ENCODE results near the gene ALDH16A1. TPM values are rescaled to one million over a fixed set of nuclear protein-coding genes. Genes with fewer than 3 reads are reported as not detected.

The ALDH16A1 gene
- total RNA-seq (2022; extraction: Qiagen RNA extraction; ENCODE audit: low read depth), result 12.1 to 27.7 TPM (median 25.8 TPM) in 5 replicates

DNA sequence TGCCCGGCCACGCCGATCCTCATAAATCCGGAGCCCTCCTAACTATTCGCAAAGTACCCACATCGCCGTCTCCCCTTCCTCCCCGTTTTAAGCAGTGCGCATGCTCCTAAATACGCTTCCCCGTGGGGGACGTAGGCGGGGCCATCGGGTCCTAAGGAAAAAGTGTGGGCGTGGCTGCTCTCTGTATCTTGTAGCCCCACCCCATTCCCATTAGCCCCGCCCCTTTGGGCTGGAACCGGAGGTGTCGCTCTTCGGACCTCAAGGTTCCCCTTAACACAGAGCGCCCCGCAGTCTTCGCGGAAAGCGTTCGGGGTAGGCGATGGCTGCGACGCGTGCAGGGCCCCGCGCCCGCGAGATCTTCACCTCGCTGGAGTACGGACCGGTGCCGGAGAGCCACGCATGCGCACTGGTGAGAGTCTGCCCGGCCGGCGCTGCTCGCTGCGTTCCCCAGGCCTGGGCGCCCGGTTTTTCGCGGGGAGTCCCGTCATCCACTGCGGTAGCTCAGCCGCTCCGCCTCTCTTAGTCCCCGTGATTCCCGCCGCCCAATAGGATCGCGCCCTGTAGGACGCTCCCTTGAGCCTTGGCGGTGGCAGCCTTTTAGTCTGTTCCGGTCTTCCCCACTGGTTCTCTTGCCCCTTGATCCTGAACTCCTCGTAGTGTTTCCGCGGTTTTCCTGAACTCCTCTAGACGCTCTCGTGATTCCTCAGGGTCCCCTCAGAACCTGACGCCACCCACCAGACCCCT lies at the start of gene ALDH16A1:
Gene ALDH16A1, plus strand, starts transcription at position 213 of the 744 bp plus-strand sequence. Its CDS starts 107 bp downstream, at position 320.

DNA sequence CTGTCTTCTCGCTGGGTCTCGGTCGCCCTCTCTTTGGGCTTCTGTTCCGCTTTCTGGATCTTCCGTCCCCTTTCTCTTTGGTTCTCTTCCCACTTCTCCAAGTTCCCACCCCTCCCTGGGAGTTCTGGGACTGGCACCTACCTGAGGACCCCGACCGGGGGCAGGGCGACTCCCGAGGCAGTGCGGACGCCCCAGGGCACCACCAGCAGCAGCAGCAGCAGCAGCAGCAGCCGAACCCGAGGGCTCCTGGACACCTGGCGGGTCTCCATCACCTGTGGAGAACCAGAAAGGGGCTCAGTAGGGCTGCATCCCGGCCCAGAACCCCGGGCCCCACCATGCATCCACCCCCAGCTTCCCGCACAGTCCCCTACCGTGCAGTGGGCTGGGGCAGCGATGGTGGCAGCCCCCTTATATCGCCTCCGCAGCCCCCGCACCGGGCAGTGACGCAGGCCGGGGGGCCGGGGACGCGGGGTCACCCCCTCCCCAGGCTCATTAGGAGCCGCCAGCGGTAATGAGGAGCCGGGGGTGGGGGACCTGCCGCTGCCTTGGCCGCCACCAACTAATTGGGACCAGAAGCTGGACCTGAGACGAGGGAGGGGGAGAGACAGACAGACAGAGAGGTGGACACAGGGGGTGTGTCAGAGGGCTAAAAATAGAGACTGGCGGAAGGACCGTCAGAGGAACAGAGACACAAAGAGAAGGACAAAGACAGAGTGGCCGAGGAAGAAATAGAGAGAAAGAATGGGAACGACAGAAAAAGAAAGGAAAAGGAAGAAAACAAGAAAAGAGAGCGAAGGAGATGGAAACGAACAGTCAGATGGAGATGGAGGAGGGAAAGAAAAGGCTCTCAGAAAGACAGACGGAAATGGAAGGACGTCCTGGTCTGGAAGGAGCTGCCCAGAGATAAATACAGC lies 29.7 kb upstream of the ALDH16A1 start, which contains the start of gene PTH2:
Gene PTH2, minus strand, starts transcription at position 371 of the 914 bp plus-strand sequence. Its CDS starts 102 bp downstream, at position 269.

DNA sequence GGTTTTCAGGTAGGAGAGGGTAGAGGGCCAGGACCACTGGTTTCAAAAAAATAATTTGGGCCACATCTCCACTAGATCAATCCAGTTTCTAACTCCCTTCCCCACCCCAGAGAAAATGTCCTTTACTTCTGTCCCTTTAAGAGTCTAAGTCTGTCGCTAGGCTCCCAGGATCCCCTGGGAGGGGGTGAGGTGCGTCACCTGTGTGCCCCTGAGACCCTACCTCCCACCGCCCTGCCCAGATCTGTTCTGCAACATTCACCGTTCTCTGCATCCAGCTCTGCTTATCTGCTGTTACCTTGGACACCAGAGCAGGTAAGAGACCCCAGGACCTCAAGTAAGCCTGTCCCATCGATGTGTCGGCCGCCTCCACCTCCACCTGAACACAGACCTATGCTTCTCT lies 27.8 kb upstream of the ALDH16A1 start, which contains the start of gene GFY:
Gene GFY, plus strand, starts transcription at position 211 of the 400 bp plus-strand sequence. CDS start 1,043 bp downstream, outside the sequence.

DNA sequence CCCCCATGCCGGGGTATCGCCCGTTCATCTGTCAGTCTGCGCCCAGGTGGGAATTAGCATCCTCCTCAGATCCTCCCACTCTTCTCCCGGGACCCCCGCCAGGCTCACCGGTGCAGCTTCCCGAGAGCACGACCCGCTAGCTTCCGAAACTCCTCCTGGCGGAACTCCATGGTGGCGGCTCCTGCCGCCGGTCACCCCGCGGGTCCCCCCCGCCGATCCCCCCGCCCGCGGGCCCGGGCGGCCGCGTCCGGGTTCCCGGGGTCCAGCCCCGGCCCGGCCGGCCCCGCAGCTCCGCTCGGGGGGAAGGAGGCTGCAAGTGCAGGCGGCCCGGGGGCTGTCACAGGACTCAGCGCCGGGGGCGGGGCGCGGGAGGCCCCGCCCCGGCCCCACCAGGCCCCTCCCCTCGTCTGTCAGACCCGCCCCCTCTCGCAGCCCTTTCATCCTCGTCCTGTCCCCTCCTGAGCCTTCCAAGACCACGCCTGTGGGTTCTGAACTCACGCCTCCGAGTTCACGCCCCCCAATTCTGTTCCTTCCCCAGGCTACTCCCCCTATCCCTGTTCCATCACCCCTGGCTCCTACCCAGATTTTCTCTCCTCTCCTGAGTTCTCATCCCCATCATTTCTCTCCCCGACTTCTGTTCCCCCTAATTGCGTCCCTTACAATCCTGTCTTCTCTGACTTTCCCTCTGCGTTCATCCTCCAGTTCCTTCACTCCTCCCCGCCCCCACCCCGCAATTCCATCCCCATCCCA lies 11.6 kb upstream of the ALDH16A1 start, which contains the start of gene SLC17A7:
Gene SLC17A7, minus strand, starts transcription at position 318 of the 750 bp plus-strand sequence. Its CDS starts 148 bp downstream, at position 170.

DNA sequence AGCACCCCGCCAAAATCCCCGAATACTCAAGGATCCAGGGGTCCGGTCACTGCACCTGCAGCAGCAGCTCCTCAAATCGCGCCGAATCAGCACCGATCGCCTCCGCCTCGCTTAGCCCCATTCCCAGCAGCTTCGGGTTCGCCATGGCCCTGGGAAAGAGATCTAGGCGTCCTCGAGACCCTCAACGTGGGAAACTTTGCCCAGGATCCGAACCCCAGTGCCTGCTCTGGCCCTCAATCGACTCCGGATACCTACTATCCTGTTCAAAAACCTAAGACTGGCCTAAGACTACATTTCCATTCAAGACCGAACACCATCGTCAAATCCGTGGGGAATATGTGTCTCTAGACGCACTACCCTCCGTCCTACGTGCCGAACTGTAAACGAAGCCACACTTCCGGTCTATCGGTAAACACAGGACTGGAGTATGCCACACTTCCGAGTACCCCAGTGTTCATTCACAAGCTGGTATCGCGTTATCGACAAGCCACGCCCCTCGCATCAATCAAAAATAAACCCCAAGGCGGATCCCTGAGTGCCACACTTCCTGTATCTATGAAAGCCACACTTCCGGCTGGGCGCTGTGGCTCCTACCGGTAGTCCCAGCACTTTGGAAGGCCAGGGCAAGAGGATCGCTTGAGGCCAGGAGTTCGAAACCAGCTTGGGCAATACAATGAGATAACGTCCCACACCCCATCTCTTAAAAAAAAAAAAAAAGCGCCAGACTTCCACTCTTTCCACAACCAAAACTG lies 1.4 kb upstream of the ALDH16A1 start, which contains the start of gene PIH1D1:
Gene PIH1D1, minus strand, starts transcription at position 385 of the 752 bp plus-strand sequence. Its CDS starts 240 bp downstream, at position 145.

DNA sequence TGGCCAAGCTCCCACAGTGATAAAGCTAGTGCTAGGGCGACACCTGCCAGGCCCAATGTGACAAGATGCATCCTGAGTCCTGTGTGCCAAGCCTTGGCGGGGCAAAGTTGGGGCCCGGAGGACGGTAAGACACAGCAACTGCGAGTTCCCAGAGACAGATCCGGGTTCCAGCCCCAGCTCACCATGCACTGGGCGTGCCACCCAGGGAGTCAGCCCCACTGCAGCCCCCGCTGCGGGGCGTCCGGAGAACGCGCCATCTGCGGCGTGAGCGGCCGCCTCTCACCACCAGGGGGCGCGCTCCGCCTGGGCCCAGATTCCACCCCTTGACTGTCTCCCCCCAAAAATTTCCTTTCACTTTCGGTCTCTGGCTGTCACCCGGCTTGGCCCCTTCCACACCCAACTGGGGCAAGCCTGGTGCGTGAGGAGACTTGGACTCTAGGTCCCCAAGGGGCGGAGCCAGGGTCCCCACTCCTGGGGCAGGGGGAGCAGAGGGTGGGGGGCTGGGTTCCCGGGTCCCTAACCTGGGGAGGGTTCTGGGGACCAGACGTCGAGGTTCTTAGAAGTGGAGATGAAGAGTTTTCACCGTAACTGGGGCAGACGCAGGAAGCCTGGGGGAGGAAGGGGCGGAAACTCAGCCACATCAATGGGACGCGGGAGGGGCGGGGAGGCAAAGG lies 21.0 kb downstream of the ALDH16A1 start, which contains the start of gene FLT3LG:
Gene FLT3LG, plus strand, starts transcription at position 348 of the 674 bp plus-strand sequence. CDS start 425 bp downstream, outside the sequence.

DNA sequence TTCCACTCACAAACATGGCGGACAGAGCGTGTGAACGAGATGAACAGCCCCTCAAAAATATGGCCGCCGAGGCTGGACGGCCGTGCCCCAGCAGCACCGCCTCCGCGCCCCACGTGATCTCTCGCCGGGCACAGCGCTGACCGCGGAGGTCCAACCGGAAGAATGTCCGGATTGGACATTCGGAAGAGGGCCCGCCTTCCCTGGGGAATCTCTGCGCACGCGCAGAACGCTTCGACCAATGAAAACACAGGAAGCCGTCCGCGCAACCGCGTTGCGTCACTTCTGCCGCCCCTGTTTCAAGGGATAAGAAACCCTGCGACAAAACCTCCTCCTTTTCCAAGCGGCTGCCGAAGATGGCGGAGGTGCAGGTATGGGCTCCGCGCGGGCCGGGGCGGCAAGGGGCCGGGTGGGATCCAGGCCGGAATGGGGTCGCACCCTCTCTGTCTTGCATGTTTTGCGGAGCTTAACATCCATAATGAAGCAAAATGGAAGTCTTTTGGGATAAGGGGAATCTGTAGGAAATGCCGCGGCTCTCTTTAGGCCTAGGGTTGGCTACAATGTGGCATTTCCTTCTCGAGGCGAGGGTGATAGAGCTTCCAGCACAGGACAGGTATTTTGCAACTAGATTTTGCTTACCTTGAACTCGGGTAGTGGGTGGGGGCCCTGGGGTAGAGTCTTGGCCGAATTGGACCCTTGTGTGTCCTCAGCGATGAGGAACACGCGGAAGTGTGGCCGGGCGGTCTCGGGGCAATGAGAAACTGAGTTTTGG lies 34.4 kb downstream of the ALDH16A1 start, which contains the start of gene RPL13A:
Gene RPL13A, plus strand, starts transcription at position 332 of the 769 bp plus-strand sequence. Its CDS starts 22 bp downstream, at position 354.

Other genes starting within 250 kb of the ALDH16A1 start
- gene SLC6A16, start 128.0 kb upstream of the ALDH16A1 start, total RNA-seq (2022; extraction: Qiagen RNA extraction; ENCODE audit: low read depth), result 0.60 to 1.3 TPM (median 0.90 TPM) in 5 replicates
- gene CD37, start 117.8 kb upstream of the ALDH16A1 start, total RNA-seq (2022; extraction: Qiagen RNA extraction; ENCODE audit: low read depth), result 0.13 TPM in 1 of 5 replicates, not detected in the others
- gene TEAD2, start 90.8 kb upstream of the ALDH16A1 start, total RNA-seq (2022; extraction: Qiagen RNA extraction; ENCODE audit: low read depth), result 13.1 to 20.4 TPM (median 16.7 TPM) in 5 replicates
- gene DKKL1, start 89.3 kb upstream of the ALDH16A1 start, total RNA-seq (2022; extraction: Qiagen RNA extraction; ENCODE audit: low read depth), result 0.80 to 0.86 TPM in 2 of 5 replicates, not detected in the others
- not detected in 5 replicates for gene KASH5, start 65.0 kb upstream of the ALDH16A1 start, total RNA-seq (2022; extraction: Qiagen RNA extraction; ENCODE audit: low read depth)
- not detected in 5 replicates for gene PTH2, start 29.8 kb upstream of the ALDH16A1 start, total RNA-seq (2022; extraction: Qiagen RNA extraction; ENCODE audit: low read depth)
- 0.14 to 0.39 TPM (median 0.20 TPM) in 3 of 5 replicates, not detected in the others for gene GFY, start 27.8 kb upstream of the ALDH16A1 start, total RNA-seq (2022; extraction: Qiagen RNA extraction; ENCODE audit: low read depth)
- 0.24 to 0.81 TPM (median 0.51 TPM) in 5 replicates for gene SLC17A7, start 11.7 kb upstream of the ALDH16A1 start, total RNA-seq (2022; extraction: Qiagen RNA extraction; ENCODE audit: low read depth)
- 92.5 to 93.8 TPM (median 93.2 TPM) in 5 replicates for gene PIH1D1, start 1.4 kb upstream of the ALDH16A1 start, total RNA-seq (2022; extraction: Qiagen RNA extraction; ENCODE audit: low read depth)
- gene FLT3LG, start 21.0 kb downstream of the ALDH16A1 start, total RNA-seq (2022; extraction: Qiagen RNA extraction; ENCODE audit: low read depth), result 0.70 to 1.6 TPM (median 1.1 TPM) in 5 replicates
- gene RPL13A, start 34.4 kb downstream of the ALDH16A1 start, total RNA-seq (2022; extraction: Qiagen RNA extraction; ENCODE audit: low read depth), result 3,231 to 4,145 TPM (median 3,896 TPM) in 5 replicates
- 3,660 to 4,645 TPM (median 3,818 TPM) in 5 replicates for gene RPS11, start 43.2 kb downstream of the ALDH16A1 start, total RNA-seq (2022; extraction: Qiagen RNA extraction; ENCODE audit: low read depth)
- 21.1 to 29.8 TPM (median 28.8 TPM) in 5 replicates for gene FCGRT, start 59.4 kb downstream of the ALDH16A1 start, total RNA-seq (2022; extraction: Qiagen RNA extraction; ENCODE audit: low read depth)
- gene RCN3, start 74.8 kb downstream of the ALDH16A1 start, total RNA-seq (2022; extraction: Qiagen RNA extraction; ENCODE audit: low read depth), result 2.0 to 2.8 TPM (median 2.7 TPM) in 5 replicates
- gene NOSIP, start 127.3 kb downstream of the ALDH16A1 start, total RNA-seq (2022; extraction: Qiagen RNA extraction; ENCODE audit: low read depth), result 69.9 to 115 TPM (median 107 TPM) in 5 replicates
- 0.39 to 1.1 TPM (median 0.94 TPM) in 5 replicates for gene PRRG2, start 128.1 kb downstream of the ALDH16A1 start, total RNA-seq (2022; extraction: Qiagen RNA extraction; ENCODE audit: low read depth)
- 20.1 to 39.3 TPM (median 34.5 TPM) in 5 replicates for gene PRR12, start 138.0 kb downstream of the ALDH16A1 start, total RNA-seq (2022; extraction: Qiagen RNA extraction; ENCODE audit: low read depth)
- 70.1 to 151 TPM (median 135 TPM) in 5 replicates for gene RRAS, start 186.9 kb downstream of the ALDH16A1 start, total RNA-seq (2022; extraction: Qiagen RNA extraction; ENCODE audit: low read depth)
- 32.3 to 79.6 TPM (median 75.1 TPM) in 5 replicates for gene SCAF1, start 189.0 kb downstream of the ALDH16A1 start, total RNA-seq (2022; extraction: Qiagen RNA extraction; ENCODE audit: low read depth)
- 69.2 to 108 TPM (median 102 TPM) in 5 replicates for gene IRF3, start 212.6 kb downstream of the ALDH16A1 start, total RNA-seq (2022; extraction: Qiagen RNA extraction; ENCODE audit: low read depth)
- gene BCL2L12, start 212.7 kb downstream of the ALDH16A1 start, total RNA-seq (2022; extraction: Qiagen RNA extraction; ENCODE audit: low read depth), result 49.1 to 71.5 TPM (median 65.4 TPM) in 5 replicates
- gene PRMT1, start 224.0 kb downstream of the ALDH16A1 start, total RNA-seq (2022; extraction: Qiagen RNA extraction; ENCODE audit: low read depth), result 329 to 426 TPM (median 425 TPM) in 5 replicates
- 2.7 to 6.9 TPM (median 5.7 TPM) in 5 replicates for gene ADM5, start 236.4 kb downstream of the ALDH16A1 start, total RNA-seq (2022; extraction: Qiagen RNA extraction; ENCODE audit: low read depth)
- gene CPT1C, start 237.9 kb downstream of the ALDH16A1 start, total RNA-seq (2022; extraction: Qiagen RNA extraction; ENCODE audit: low read depth), result 11.4 to 14.4 TPM (median 13.4 TPM) in 5 replicates

Data from A549 treated with ZK216348 at 1 μM for 4 hours (cell line).